Progenitor cell of endocrine pancreas (in vitro differentiated cells): ENCODE measurements around the gene PXDN. TPM values are rescaled to one million over a fixed set of nuclear protein-coding genes. Genes with fewer than 3 reads are reported as not detected.
A peak's percentile ranks its signal among the peaks of the same experiment; 100 is the strongest.

Source experiments
- DNase-seq: peaks from one replicate; pipeline ENCODE4 v3.0.0; 2021; ENCODE audit warnings: low spot score; ENCODE audit not compliant: unreplicated experiment
- H3K27ac Mint-ChIP-seq: 2 replicates; pipeline ENCODE4 v1.8.0; 2021; ENCODE audit warnings: mild to moderate bottlenecking, moderate library complexity, mixed read lengths
- H3K27me3 Mint-ChIP-seq: 2 replicates; pipeline ENCODE4 v1.8.0; 2021; ENCODE audit warnings: mixed read lengths
- H3K36me3 Mint-ChIP-seq: 2 replicates; pipeline ENCODE4 v1.8.0; 2022; ENCODE audit warnings: mixed read lengths; ENCODE audit not compliant: insufficient read depth
- H3K4me1 Mint-ChIP-seq: 2 replicates; pipeline ENCODE4 v1.8.0; 2021; ENCODE audit warnings: low read depth, mixed read lengths
- H3K4me3 Mint-ChIP-seq: 2 replicates; pipeline ENCODE4 v1.8.0; 2021; ENCODE audit warnings: low read depth, mild to moderate bottlenecking, moderate library complexity, mixed read lengths
- H3K9me3 Mint-ChIP-seq: 2 replicates; pipeline ENCODE4 v1.8.0; 2021; ENCODE audit warnings: low read depth, mixed read lengths
- total RNA-seq: library from RNA; stranded (reverse); gene quantifications from 2 replicates; pipeline ENCODE4 v1.2.1, GENCODE V29; 2021
- TF ChIP-seq, protein P1 (sequence below): fragments of 200-600 bp; sonication (generic); IDR thresholded peaks from one replicate; pipeline ENCODE4 v1.5.0; 2021; ENCODE audit warnings: antibody characterized with exemption, mild to moderate bottlenecking; ENCODE audit not compliant: unreplicated experiment

Gene PXDN
- total RNA-seq, 1 donor from 2014 or later: 256 TPM

DNA sequence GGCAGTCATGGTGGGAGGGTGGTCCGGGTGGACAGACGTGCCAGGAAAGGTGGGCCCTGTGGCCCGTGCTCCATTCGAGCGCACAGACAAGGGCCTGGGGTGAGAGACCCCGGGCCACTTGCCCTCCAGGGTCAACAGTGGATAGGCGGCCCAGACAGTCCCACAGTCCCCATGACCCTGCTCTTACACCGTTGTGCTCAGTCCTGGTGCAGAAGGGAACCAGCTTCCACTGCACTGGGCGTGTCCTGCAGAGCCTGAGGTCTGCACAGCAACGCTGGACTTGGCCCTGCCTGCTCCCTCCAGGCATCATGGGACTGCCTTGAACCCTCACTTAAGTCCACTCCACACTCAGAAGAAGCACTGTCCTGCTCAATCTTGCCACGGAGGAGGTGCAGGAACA is 52.0 kb downstream of the PXDN start:
- Mint-ChIP-seq H3K4me1 (peaks cover 19% of the 10 kb centered on the region), H3K27ac (peak overlapping the region; percentile 31), H3K9me3 (no peaks in the 10 kb centered on the region), H3K36me3 (peaks cover 8% of the 10 kb centered on the region), H3K4me3 (no peak overlapping the region), H3K27me3 (no peaks in the 10 kb centered on the region)
- TF ChIP-seq, protein P1, sequence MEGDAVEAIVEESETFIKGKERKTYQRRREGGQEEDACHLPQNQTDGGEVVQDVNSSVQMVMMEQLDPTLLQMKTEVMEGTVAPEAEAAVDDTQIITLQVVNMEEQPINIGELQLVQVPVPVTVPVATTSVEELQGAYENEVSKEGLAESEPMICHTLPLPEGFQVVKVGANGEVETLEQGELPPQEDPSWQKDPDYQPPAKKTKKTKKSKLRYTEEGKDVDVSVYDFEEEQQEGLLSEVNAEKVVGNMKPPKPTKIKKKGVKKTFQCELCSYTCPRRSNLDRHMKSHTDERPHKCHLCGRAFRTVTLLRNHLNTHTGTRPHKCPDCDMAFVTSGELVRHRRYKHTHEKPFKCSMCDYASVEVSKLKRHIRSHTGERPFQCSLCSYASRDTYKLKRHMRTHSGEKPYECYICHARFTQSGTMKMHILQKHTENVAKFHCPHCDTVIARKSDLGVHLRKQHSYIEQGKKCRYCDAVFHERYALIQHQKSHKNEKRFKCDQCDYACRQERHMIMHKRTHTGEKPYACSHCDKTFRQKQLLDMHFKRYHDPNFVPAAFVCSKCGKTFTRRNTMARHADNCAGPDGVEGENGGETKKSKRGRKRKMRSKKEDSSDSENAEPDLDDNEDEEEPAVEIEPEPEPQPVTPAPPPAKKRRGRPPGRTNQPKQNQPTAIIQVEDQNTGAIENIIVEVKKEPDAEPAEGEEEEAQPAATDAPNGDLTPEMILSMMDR: no peak
- DNase-seq: no peak

DNA sequence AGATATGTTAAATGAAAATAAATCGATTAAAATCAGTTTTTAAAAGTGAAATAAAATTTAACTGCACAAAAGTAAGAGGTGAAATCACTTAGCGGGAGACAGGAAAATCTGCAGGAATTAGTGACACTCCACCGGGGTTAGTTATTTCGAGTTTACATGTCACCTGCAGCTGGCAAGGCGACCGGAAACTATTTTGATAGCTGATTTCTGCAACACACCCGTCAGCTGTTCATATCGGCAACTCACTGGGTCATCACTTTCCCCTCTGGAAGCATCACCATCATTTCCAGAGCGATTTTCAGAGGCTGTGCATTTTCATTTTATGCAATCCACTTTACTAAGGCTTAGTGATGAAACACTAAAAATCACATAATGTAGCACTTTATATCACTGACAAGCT is 52.9 kb downstream of the PXDN start:
- Mint-ChIP-seq H3K9me3 (no peaks in the 10 kb centered on the region), H3K4me1 (peaks cover 24% of the 10 kb centered on the region), H3K27ac (no peak overlapping the region), H3K27me3 (no peaks in the 10 kb centered on the region), H3K4me3 (no peak overlapping the region), H3K36me3 (peaks cover 10% of the 10 kb centered on the region)
- TF ChIP-seq, protein P1: no peak
- DNase-seq: no peak

DNA sequence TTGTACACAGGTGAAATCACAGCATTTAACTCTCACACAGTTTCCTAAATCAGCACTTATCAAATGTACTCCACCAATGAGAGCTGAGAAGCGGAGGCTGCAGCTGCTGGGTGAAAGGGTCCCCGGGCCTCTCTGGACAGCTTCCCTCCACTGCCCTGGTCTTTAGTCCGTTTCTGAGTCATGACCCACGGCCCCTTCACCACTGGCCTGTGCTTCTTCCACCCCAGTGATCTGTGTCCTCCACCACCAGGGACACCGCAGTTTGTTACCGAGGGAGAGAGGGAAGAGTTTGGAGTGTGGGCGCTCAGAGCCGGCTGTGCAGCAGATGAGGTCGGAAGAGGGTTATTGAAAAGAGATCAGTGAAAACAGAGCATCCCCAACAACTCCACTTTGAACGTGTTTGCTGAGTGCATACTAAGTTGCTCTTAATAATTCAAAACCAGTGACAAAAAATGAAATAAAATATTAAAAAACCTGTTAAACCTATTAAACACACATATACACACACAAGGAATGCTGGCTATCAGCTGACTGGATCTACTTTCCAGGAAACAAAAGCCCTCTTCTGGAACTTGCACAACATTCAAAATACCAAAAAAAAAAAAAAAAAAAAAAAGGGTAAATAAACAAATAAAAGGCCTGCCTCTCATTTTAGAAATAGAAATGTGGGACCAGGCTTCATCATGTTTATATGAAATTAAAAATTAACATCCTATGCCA is 54.1 kb downstream of the PXDN start:
- Mint-ChIP-seq H3K27me3 (no peaks in the 10 kb centered on the region), H3K4me1 (peaks cover 25% of the 10 kb centered on the region), H3K36me3 (peaks cover 12% of the 10 kb centered on the region), H3K27ac (no peak overlapping the region), H3K9me3 (no peaks in the 10 kb centered on the region), H3K4me3 (no peak overlapping the region)
- DNase-seq: no peak
- TF ChIP-seq, protein P1: no peak

DNA sequence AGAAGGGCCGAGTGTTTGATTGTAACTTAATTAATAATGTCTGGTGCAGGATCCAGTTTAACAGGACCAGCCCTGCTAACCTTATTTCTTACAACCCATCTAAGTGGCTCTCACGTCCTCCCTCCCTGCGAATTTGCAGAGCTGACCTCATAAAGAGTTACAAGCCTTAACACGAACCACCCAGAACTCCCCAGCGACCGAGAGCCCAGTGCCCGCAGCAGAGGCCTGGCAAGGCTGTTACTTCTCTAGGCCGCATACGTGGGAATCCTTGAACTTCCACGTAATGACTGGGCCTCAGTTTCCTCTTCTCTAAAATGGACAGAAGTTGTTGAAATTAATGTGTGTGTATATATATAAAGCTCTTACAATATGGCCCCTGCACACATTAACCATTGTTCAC is 55.5 kb downstream of the PXDN start:
- Mint-ChIP-seq H3K27ac (peak overlapping the region; percentile 70), H3K9me3 (no peaks in the 10 kb centered on the region), H3K36me3 (peaks cover 12% of the 10 kb centered on the region), H3K27me3 (no peaks in the 10 kb centered on the region), H3K4me3 (no peak overlapping the region), H3K4me1 (peaks cover 22% of the 10 kb centered on the region)
- TF ChIP-seq, protein P1: no peak
- DNase-seq: no peak

DNA sequence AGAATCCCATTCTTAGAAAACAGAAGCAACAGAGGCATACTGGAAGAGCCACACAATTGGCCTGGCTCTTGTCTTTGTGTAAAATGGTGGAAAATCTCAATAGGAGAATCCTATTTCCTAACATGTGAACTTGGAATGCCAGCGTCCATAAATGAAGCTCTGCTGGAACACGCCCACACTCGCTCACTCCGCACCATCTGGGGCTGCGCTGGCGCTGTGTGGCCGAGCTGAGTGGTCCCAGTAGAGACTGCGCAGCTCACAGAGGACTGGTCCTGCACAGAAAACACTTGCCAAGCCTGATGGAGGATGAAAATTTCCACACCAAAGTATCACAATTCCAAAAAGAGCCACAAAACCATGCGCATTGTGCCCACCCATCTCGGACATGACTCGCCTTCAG is 56.2 kb downstream of the PXDN start:
- Mint-ChIP-seq H3K27me3 (no peaks in the 10 kb centered on the region), H3K4me1 (peaks cover 20% of the 10 kb centered on the region), H3K36me3 (peaks cover 13% of the 10 kb centered on the region), H3K27ac (no peak overlapping the region), H3K4me3 (no peak overlapping the region), H3K9me3 (no peaks in the 10 kb centered on the region)
- TF ChIP-seq, protein P1: no peak
- DNase-seq: no peak
